HepG2 (cell line): Measurements from ENCODE around the gene HIF1AN. TPM values are rescaled to one million over a fixed set of nuclear protein-coding genes. Genes with fewer than 3 reads are reported as not detected.

Source experiments
- ARHGAP35 ChIP-seq: sonication (generic); formaldehyde crosslinking; IDR thresholded peaks from 2 replicates; pipeline ENCODE4 v1.9.0; 2022; ENCODE audit warnings: mild to moderate bottlenecking, inconsistent platforms, moderate library complexity, missing genetic modification reagents, borderline replicate concordance
- ATF5 ChIP-seq: sonication (generic); formaldehyde crosslinking; IDR thresholded peaks from 2 replicates; pipeline ENCODE4 v1.4.0; 2020; ENCODE audit warnings: mild to moderate bottlenecking, low read depth, missing genetic modification reagents
- CBX1 ChIP-seq: IDR thresholded peaks from one replicate; pipeline ENCODE4 v1.6.1; 2016; ENCODE audit warnings: antibody characterized with exemption, low read depth
- CREBL2 ChIP-seq: sonication (generic); formaldehyde crosslinking; IDR thresholded peaks from 2 replicates; pipeline ENCODE4 v1.8.1; 2023; ENCODE audit warnings: missing genetic modification reagents, mild to moderate bottlenecking, borderline replicate concordance
- DBP ChIP-seq: sonication (generic); formaldehyde crosslinking; IDR thresholded peaks from 2 replicates; pipeline ENCODE4 v1.4.0; 2020; ENCODE audit warnings: missing genetic modification reagents; ENCODE audit errors: not compliant biosample characterization
- DR1 ChIP-seq: sonication (generic); formaldehyde crosslinking; IDR thresholded peaks from 2 replicates; pipeline ENCODE4 v1.8.0; 2021; ENCODE audit warnings: mild to moderate bottlenecking, missing genetic modification reagents, inconsistent platforms
- FOXM1 ChIP-seq: sonication (generic); formaldehyde crosslinking; IDR thresholded peaks from 2 replicates; pipeline ENCODE4 v1.5.0; 2020; ENCODE audit warnings: missing genetic modification reagents
- HNF4G ChIP-seq, 2 experiments: sonication (generic) in 1 of 2; formaldehyde crosslinking in 1 of 2; IDR thresholded peaks; 2 replicates each; pipeline versions ENCODE4 v1.4.0 to v1.6.1; 2011 to 2020; ENCODE audit warnings: borderline replicate concordance in 2 of 2, low read depth in 2 of 2, mild to moderate bottlenecking in 2 of 2, low read length in 1 of 2, missing genetic modification reagents in 1 of 2, moderate library complexity in 1 of 2
- HOXD1 ChIP-seq: sonication (generic); formaldehyde crosslinking; IDR thresholded peaks from 2 replicates; pipeline ENCODE4 v1.5.0; 2020; ENCODE audit warnings: missing genetic modification reagents
- ISX ChIP-seq: sonication (generic); formaldehyde crosslinking; conservative IDR thresholded peaks from 2 replicates; pipeline ENCODE4 v1.5.0; 2020; ENCODE audit warnings: missing genetic modification reagents
- MXI1 ChIP-seq: IDR thresholded peaks from 3 replicates; pipeline ENCODE4 v1.6.1; 2012; ENCODE audit warnings: low read depth, low read length, inconsistent platforms, borderline replicate concordance
- NPAS2 ChIP-seq: sonication (generic); formaldehyde crosslinking; IDR thresholded peaks from 2 replicates; pipeline ENCODE4 v1.8.0; 2022; ENCODE audit warnings: mild to moderate bottlenecking, missing genetic modification reagents, borderline replicate concordance
- NR2F6 ChIP-seq, 2 experiments: IDR thresholded peaks; 2 replicates each; pipeline ENCODE4 v1.6.1; 2016; ENCODE audit warnings: antibody characterized with exemption in 1 of 2, mild to moderate bottlenecking in 1 of 2
- POLR2G ChIP-seq: fragments of 200-400 bp; formaldehyde crosslinking; IDR thresholded peaks from 2 replicates; pipeline ENCODE4 v1.6.1; 2018; ENCODE audit warnings: mild to moderate bottlenecking, low read depth, low read length, moderate library complexity
- SRSF9 ChIP-seq: fragments of 200-400 bp; formaldehyde crosslinking; IDR thresholded peaks from 2 replicates; pipeline ENCODE4 v1.6.1; 2018; ENCODE audit warnings: borderline replicate concordance, mild to moderate bottlenecking, low read depth, low read length; ENCODE audit not compliant: insufficient read depth, poor library complexity, severe bottlenecking
- STAT5B ChIP-seq: sonication (generic); formaldehyde crosslinking; IDR thresholded peaks from 2 replicates; pipeline ENCODE4 v1.4.0; 2020; ENCODE audit warnings: missing genetic modification reagents
- U2AF1 ChIP-seq: fragments of 200-400 bp; formaldehyde crosslinking; optimal IDR thresholded peaks from 2 replicates; pipeline ENCODE3; 2017; ENCODE audit warnings: mild to moderate bottlenecking, low read depth, low read length
- XRCC5 ChIP-seq: fragments of 200-400 bp; formaldehyde crosslinking; optimal IDR thresholded peaks from 2 replicates; pipeline ENCODE3; 2017; ENCODE audit warnings: mild to moderate bottlenecking, low read length
- ZBTB14 ChIP-seq: sonication (generic); formaldehyde crosslinking; IDR thresholded peaks from 2 replicates; pipeline ENCODE4 v1.4.0; 2020; ENCODE audit warnings: missing genetic modification reagents
- ZBTB42 ChIP-seq: sonication (generic); formaldehyde crosslinking; IDR thresholded peaks from 2 replicates; pipeline ENCODE4 v1.5.0; 2020; ENCODE audit warnings: mild to moderate bottlenecking, missing genetic modification reagents
- ZFP36L1 ChIP-seq: sonication (generic); formaldehyde crosslinking; IDR thresholded peaks from 2 replicates; pipeline ENCODE4 v1.8.0; 2022; ENCODE audit warnings: mild to moderate bottlenecking, missing genetic modification reagents, moderate library complexity
- ZFP41 ChIP-seq: sonication (generic); formaldehyde crosslinking; IDR thresholded peaks from 2 replicates; pipeline ENCODE4 v1.4.0; 2020; ENCODE audit warnings: mild to moderate bottlenecking, missing genetic modification reagents, borderline replicate concordance
- ZMYM2 ChIP-seq: sonication (generic); formaldehyde crosslinking; IDR thresholded peaks from 2 replicates; pipeline ENCODE4 v1.8.0; 2022; ENCODE audit warnings: mild to moderate bottlenecking, missing genetic modification reagents
- ZNF317 ChIP-seq: sonication (generic); formaldehyde crosslinking; IDR thresholded peaks from 2 replicates; pipeline ENCODE4 v1.5.0; 2020; ENCODE audit warnings: mild to moderate bottlenecking, missing genetic modification reagents
- ZNF451 ChIP-seq: sonication (generic); formaldehyde crosslinking; IDR thresholded peaks from 2 replicates; pipeline ENCODE4 v1.5.0; 2020; ENCODE audit warnings: mild to moderate bottlenecking, missing genetic modification reagents
- ZNF607 ChIP-seq: sonication (generic); formaldehyde crosslinking; IDR thresholded peaks from 2 replicates; pipeline ENCODE4 v1.5.1; 2020; ENCODE audit warnings: missing genetic modification reagents, mild to moderate bottlenecking, borderline replicate concordance
- ZNF644 ChIP-seq: IDR thresholded peaks from 2 replicates; pipeline ENCODE4 v1.6.1; 2016; ENCODE audit warnings: low read depth
- ZNF891 ChIP-seq: sonication (generic); formaldehyde crosslinking; IDR thresholded peaks from 2 replicates; pipeline ENCODE4 v1.5.0; 2020; ENCODE audit warnings: mild to moderate bottlenecking, missing genetic modification reagents
- polyA plus RNA-seq, 8 experiments: library from polyadenylated mRNA; depleted of rRNA in 3 of 8; stranded (reverse) in 7 of 8; unstranded in 1 of 8; fragments of >200 nt; fragmentation: Illumina TruSeq in 4 of 8; extraction: Trizol in 4 of 8; gene quantifications; 2 replicates each; pipeline versions ENCODE4 v1.2.1 to v1.2.3, GENCODE V29; 2011 to 2016; ENCODE audit warnings: low read depth in 4 of 8, missing spikeins in 1 of 8, mixed read lengths in 1 of 8; ENCODE audit not compliant: insufficient read depth in 1 of 8
- total RNA-seq, 5 experiments: library from RNA; depleted of rRNA; stranded (reverse); fragments of >200 nt; fragmentation: Illumina TruSeq; extraction: Trizol; gene quantifications; 2 replicates each; pipeline ENCODE4 v1.2.3, GENCODE V29; 2016; ENCODE audit warnings: low read depth in 1 of 5

The HIF1AN gene
- total and polyA plus RNA-seq, 2 of the 13 experiments (the other 11 are each of a cell fraction or from before 2014, with no cell fraction given) = 8.6 to 10.7 TPM

- TF ChIP-seq XRCC5 = no peak
- no peak for TF ChIP-seq NR2F6 (IDR thresholded peaks at IDR 0.05)
- no peak for TF ChIP-seq NR2F6 (CRISPR knock-in tag; IDR thresholded peaks at IDR 0.05)
- TF ChIP-seq POLR2G = peak; percentile 88
- TF ChIP-seq CBX1 = no peak
- TF ChIP-seq ZBTB14 (CRISPR knock-in tag) = no peak
- peak; percentile 74 for TF ChIP-seq ZNF891
- no peak for TF ChIP-seq ZNF644
- TF ChIP-seq HOXD1 (CRISPR knock-in tag) = no peak
- no peak; the same call in 1 of the 2 replicates for TF ChIP-seq ARHGAP35 (CRISPR knock-in tag)
- no peak for TF ChIP-seq STAT5B (CRISPR knock-in tag)
- no peak for TF ChIP-seq MXI1
- no peak for TF ChIP-seq SRSF9
- TF ChIP-seq DBP (CRISPR knock-in tag) = no peak
- peak; percentile 21 for TF ChIP-seq U2AF1
- no peak for TF ChIP-seq HNF4G (IDR thresholded peaks at IDR 0.05; ENCODE audit: borderline replicate concordance, low read depth, low read length)
- TF ChIP-seq HNF4G (CRISPR knock-in tag; IDR thresholded peaks at IDR 0.05; ENCODE audit: borderline replicate concordance, low read depth) = 0 out of 2 replicates have a peak, but pooled peaks have one; percentile 9
- TF ChIP-seq ISX = no peak
- no peak for TF ChIP-seq NPAS2
- TF ChIP-seq CREBL2 (CRISPR knock-in tag) = no peak
- TF ChIP-seq ZFP41 (CRISPR knock-in tag) = no peak
- TF ChIP-seq ZMYM2 = no peak
- TF ChIP-seq ZNF607 (CRISPR knock-in tag) = peak; percentile 35; the same call in 1 of the 2 replicates
- TF ChIP-seq ATF5 (CRISPR knock-in tag) = no peak
- TF ChIP-seq ZFP36L1 (CRISPR knock-in tag) = no peak
- TF ChIP-seq FOXM1 (CRISPR knock-in tag) = no peak
- no peak for TF ChIP-seq ZNF451
- 0 out of 2 replicates have a peak, but pooled peaks have one; percentile 30 for TF ChIP-seq ZNF317 (CRISPR knock-in tag)
- no peak for TF ChIP-seq DR1 (CRISPR knock-in tag)
- TF ChIP-seq ZBTB42 (CRISPR knock-in tag) = no peak
These were observed 6.1 kb upstream of the HIF1AN start, which contains the start of gene NDUFB8 (continued) for GRCh38 chr10:100529475-100530298.
